ENCODE results near the gene GSTCD.
"Not testable (repeated sequence)": the region's sequence is repeated elsewhere in the genome, so short reads cannot be mapped to it uniquely, and the experiment has no call there.

The GSTCD gene

DNA sequence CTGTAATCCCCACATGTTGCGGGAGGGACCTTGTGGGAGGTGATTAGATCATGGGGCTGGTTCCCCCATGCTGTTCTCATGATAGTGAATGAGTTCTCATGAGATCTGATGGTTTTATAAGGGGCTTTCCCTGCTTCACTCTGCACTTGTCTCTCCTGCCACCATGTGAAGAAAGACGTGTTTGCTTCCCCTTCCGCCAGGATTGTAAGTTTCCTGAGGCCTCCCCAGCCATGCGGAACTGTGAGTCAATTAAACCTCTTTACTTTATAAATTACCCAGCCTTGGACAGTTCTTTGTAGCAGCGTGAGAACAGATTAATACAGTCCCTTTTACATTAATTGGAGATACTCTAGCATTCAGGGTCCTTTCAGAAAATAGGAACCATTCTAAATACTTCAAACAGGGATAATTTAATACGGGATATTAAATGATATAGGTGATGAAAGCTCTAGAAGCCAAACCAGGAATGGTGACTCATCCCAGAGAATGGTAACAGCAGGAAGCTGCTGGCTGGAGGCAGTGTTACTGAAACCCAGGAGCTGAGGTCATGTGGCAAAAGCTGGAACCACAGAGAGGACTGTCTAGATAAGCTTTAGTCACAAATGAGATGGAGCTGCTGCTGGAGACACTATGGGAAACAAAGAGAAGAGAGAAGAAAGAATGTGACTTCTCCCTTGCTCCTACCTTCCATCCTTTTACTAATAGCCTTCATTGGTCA, 57.3 kb downstream of the GSTCD start:
- H3K27ac ChIP-seq (ENCODE audit: low read depth, low read length), result no peak overlapping the region
- H3K4me3 ChIP-seq (ENCODE audit: low read length), result no peak overlapping the region
- WGBS, result 87% methylated on average over 6 of the region's 6 CpGs
- no peaks in the 10 kb centered on the region for H3K9me3 ChIP-seq (ENCODE audit: insufficient read depth, low read depth, low read length)
- no peak overlapping the region for H3K9ac ChIP-seq (ENCODE audit: low read depth, low read length)
- peaks cover 4% of the 10 kb centered on the region; the same call in 1 of the 2 replicates for H3K4me1 ChIP-seq (ENCODE audit: insufficient read depth, low read length)
- no peaks in the 10 kb centered on the region for H3K36me3 ChIP-seq (ENCODE audit: insufficient read depth, low read length)
- no peaks in the 10 kb centered on the region for H3K27me3 ChIP-seq (ENCODE audit: insufficient read depth, low read length)

GRCh38 chr4:105767579-105767978, 59.0 kb downstream of the GSTCD start:
- Histone ChIP-seq H3K4me3 (ENCODE audit: low read length) (no peak overlapping the region), H3K9me3 (ENCODE audit: insufficient read depth, low read depth, low read length) (no peaks in the 10 kb centered on the region), H3K27ac (ENCODE audit: low read depth, low read length) (no peak overlapping the region), H3K36me3 (ENCODE audit: insufficient read depth, low read length) (no peaks in the 10 kb centered on the region), H3K4me1 (ENCODE audit: insufficient read depth, low read length) (peaks cover 4% of the 10 kb centered on the region; the same call in 1 of the 2 replicates), H3K27me3 (ENCODE audit: insufficient read depth, low read length) (no peaks in the 10 kb centered on the region), H3K9ac (ENCODE audit: low read depth, low read length) (no peak overlapping the region)
- WGBS, result 95% methylated on average over 2 of the region's 2 CpGs

DNA sequence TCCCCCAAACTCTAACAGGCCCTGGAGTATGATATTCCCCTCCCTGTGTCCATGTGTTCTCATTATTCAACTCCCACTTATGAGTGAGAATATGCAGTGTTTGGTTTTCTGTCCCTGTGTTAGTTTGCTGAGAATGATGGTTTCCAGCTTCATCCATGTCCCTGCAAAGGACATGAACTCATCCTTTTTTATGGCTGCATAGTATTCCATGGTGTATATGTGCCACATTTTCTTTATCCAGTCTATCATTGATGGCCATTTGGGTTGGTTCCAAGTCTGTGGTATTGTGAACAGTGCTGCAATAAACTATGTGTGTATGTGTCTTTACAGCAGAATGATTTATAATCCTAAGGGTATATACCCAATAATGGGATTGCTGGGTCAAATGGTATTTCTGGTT, 61.9 kb downstream of the GSTCD start:
- H3K27me3 ChIP-seq (ENCODE audit: insufficient read depth, low read length); H3K27ac ChIP-seq (ENCODE audit: low read depth, low read length); H3K36me3 ChIP-seq (ENCODE audit: insufficient read depth, low read length); H3K4me3 ChIP-seq (ENCODE audit: low read length); H3K4me1 ChIP-seq (ENCODE audit: insufficient read depth, low read length); H3K9ac ChIP-seq (ENCODE audit: low read depth, low read length); H3K9me3 ChIP-seq (ENCODE audit: insufficient read depth, low read depth, low read length): not testable (repeated sequence)

DNA sequence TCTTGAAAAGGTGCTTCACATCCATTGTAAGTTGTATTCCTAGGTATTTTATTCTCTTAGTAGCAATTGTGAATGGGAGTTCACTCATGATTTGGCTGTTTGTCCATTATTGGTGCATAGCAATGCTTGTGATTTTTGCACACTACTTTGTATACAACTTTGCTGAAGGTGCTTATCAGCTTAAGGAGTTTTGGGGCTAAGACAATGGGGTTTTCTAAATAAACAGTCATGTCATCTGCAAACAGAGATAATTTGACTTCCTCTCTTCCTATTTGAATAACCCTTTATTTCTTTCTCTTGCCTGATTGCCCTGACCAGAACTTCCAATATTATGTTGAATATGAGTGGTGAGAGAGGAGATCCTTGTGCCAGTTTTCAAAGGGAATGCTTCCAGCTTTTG, 63.5 kb downstream of the GSTCD start:
- not testable (repeated sequence) for H3K9ac ChIP-seq (ENCODE audit: low read depth, low read length); H3K4me3 ChIP-seq (ENCODE audit: low read length); H3K27me3 ChIP-seq (ENCODE audit: insufficient read depth, low read length); H3K4me1 ChIP-seq (ENCODE audit: insufficient read depth, low read length); H3K36me3 ChIP-seq (ENCODE audit: insufficient read depth, low read length); H3K27ac ChIP-seq (ENCODE audit: low read depth, low read length); H3K9me3 ChIP-seq (ENCODE audit: insufficient read depth, low read depth, low read length)

DNA sequence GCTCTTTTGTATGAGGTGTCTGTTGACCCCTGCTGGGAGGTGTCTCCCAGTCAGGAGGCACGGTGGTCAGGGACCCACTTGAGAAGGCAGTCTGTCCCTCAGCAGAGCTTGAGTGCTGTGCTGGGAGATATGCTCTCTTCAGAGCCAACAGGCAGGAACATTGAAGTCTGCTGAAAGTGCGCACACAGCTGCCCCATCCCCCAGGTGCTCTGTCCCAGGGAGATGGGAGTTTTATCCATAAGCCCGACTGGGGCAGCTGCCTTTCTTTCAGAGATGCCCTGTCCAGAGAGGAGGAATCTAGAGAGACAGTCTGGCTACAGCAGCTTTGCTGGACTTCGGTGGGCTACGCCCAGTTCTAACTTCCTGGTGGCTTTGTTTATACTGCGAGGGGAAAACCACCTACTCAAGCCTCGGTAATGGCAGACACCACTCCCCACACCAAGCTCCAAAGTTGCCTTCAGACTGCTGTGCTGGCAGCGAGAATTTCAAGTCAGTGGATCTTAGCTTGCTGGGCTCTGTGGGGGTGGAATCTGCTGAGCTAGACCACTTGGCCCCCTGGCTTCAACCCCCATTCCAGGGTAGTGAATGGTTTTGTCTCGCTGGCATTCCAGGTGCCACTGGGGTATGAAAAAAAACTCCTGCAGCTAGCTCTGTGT, 67.3 kb downstream of the GSTCD start:
- H3K4me3 ChIP-seq (ENCODE audit: low read length); H3K36me3 ChIP-seq (ENCODE audit: insufficient read depth, low read length); H3K27ac ChIP-seq (ENCODE audit: low read depth, low read length); H3K4me1 ChIP-seq (ENCODE audit: insufficient read depth, low read length); H3K9me3 ChIP-seq (ENCODE audit: insufficient read depth, low read depth, low read length); H3K27me3 ChIP-seq (ENCODE audit: insufficient read depth, low read length); H3K9ac ChIP-seq (ENCODE audit: low read depth, low read length): not testable (repeated sequence)
- 93% methylated on average over 9 of the region's 9 CpGs for WGBS

GRCh38 chr4:105780176-105780575, 71.6 kb downstream of the GSTCD start:
- no peak overlapping the region for H3K4me3 ChIP-seq (ENCODE audit: low read length)
- H3K9me3 ChIP-seq (ENCODE audit: insufficient read depth, low read depth, low read length), result no peaks in the 10 kb centered on the region
- no peaks in the 10 kb centered on the region for H3K4me1 ChIP-seq (ENCODE audit: insufficient read depth, low read length)
- no peaks in the 10 kb centered on the region for H3K27me3 ChIP-seq (ENCODE audit: insufficient read depth, low read length)
- H3K36me3 ChIP-seq (ENCODE audit: insufficient read depth, low read length), result no peaks in the 10 kb centered on the region
- H3K27ac ChIP-seq (ENCODE audit: low read depth, low read length), result no peak overlapping the region
- WGBS, result 98% methylated on average over 2 of the region's 2 CpGs
- no peak overlapping the region for H3K9ac ChIP-seq (ENCODE audit: low read depth, low read length)

GRCh38 chr4:105784761-105785160, 76.2 kb downstream of the GSTCD start:
- 93% methylated on average over 2 of the region's 2 CpGs for WGBS
- no peaks in the 10 kb centered on the region for H3K4me1 ChIP-seq (ENCODE audit: insufficient read depth, low read length)
- no peaks in the 10 kb centered on the region for H3K27me3 ChIP-seq (ENCODE audit: insufficient read depth, low read length)
- no peak overlapping the region for H3K9ac ChIP-seq (ENCODE audit: low read depth, low read length)
- H3K4me3 ChIP-seq (ENCODE audit: low read length), result no peak overlapping the region
- no peak overlapping the region for H3K27ac ChIP-seq (ENCODE audit: low read depth, low read length)
- H3K9me3 ChIP-seq (ENCODE audit: insufficient read depth, low read depth, low read length), result no peaks in the 10 kb centered on the region
- no peaks in the 10 kb centered on the region for H3K36me3 ChIP-seq (ENCODE audit: insufficient read depth, low read length)

- Histone ChIP-seq H3K4me3 (ENCODE audit: low read length) (no peak overlapping the region), H3K9me3 (ENCODE audit: insufficient read depth, low read depth, low read length) (no peaks in the 10 kb centered on the region), H3K4me1 (ENCODE audit: insufficient read depth, low read length) (no peaks in the 10 kb centered on the region), H3K27me3 (ENCODE audit: insufficient read depth, low read length) (no peaks in the 10 kb centered on the region), H3K36me3 (ENCODE audit: insufficient read depth, low read length) (no peaks in the 10 kb centered on the region), H3K27ac (ENCODE audit: low read depth, low read length) (no peak overlapping the region), H3K9ac (ENCODE audit: low read depth, low read length) (no peak overlapping the region)
Observed at GRCh38 chr4:105785792-105786191, 77.2 kb downstream of the GSTCD start.

GRCh38 chr4:105786748-105787147, 78.2 kb downstream of the GSTCD start:
- Histone ChIP-seq H3K27me3 (ENCODE audit: insufficient read depth, low read length) (no peaks in the 10 kb centered on the region), H3K9ac (ENCODE audit: low read depth, low read length) (no peak overlapping the region), H3K36me3 (ENCODE audit: insufficient read depth, low read length) (no peaks in the 10 kb centered on the region), H3K4me3 (ENCODE audit: low read length) (no peak overlapping the region), H3K4me1 (ENCODE audit: insufficient read depth, low read length) (no peaks in the 10 kb centered on the region), H3K27ac (ENCODE audit: low read depth, low read length) (no peak overlapping the region), H3K9me3 (ENCODE audit: insufficient read depth, low read depth, low read length) (no peaks in the 10 kb centered on the region)
- WGBS, result 90% methylated on average over 1 of the region's 3 CpGs

DNA sequence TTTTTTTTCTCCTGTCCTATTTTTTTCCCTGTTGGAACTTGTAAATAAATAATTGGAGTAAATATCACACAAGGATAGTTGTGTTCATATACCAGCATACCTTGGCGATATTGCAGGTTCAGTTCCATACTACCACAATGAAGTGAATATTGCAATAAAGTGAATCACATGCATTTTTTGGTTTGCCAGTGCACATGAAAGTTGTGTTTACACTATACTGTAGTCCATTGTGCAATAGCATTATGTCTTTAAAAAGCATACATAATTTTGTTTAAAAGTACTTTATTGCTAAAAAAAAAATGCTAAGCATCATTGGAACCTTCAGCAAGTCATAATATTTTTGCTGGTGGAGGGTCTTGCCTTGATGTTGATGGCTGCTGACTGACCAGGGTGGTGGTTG, 88.6 kb downstream of the GSTCD start:
- Histone ChIP-seq H3K4me1 (ENCODE audit: insufficient read depth, low read length) (peaks cover 7% of the 10 kb centered on the region), H3K9me3 (ENCODE audit: insufficient read depth, low read depth, low read length) (no peaks in the 10 kb centered on the region), H3K36me3 (ENCODE audit: insufficient read depth, low read length) (no peaks in the 10 kb centered on the region), H3K27ac (ENCODE audit: low read depth, low read length) (no peak overlapping the region), H3K9ac (ENCODE audit: low read depth, low read length) (no peak overlapping the region), H3K27me3 (ENCODE audit: insufficient read depth, low read length) (no peaks in the 10 kb centered on the region), H3K4me3 (ENCODE audit: low read length) (no peak overlapping the region)
- WGBS, result 83% methylated on average over 1 of the region's 1 CpG

- Histone ChIP-seq H3K9ac (ENCODE audit: low read depth, low read length) (no peak overlapping the region), H3K36me3 (ENCODE audit: insufficient read depth, low read length) (no peaks in the 10 kb centered on the region), H3K27ac (ENCODE audit: low read depth, low read length) (no peak overlapping the region), H3K4me3 (ENCODE audit: low read length) (no peak overlapping the region), H3K4me1 (ENCODE audit: insufficient read depth, low read length) (peaks cover 8% of the 10 kb centered on the region), H3K27me3 (ENCODE audit: insufficient read depth, low read length) (no peaks in the 10 kb centered on the region), H3K9me3 (ENCODE audit: insufficient read depth, low read depth, low read length) (no peaks in the 10 kb centered on the region)
- no CpG with 5 or more reads among the region's 1 CpG for WGBS
Observed at GRCh38 chr4:105805501-105806120, 97.0 kb downstream of the GSTCD start.
